CD14-positive monocyte (primary cell): Measurements from ENCODE around the gene HSPB3. TPM values are rescaled to one million over a fixed set of nuclear protein-coding genes. Genes with fewer than 3 reads are reported as not detected.

ENCODE experiments used
- DNase-seq, 3 donors: peaks; one replicate each; pipeline ENCODE4 v3.0.0-alpha.2; 2011 to 2022
- H2AFZ ChIP-seq: 2 replicates; pipeline ENCODE4 v1.6.0; 2012; ENCODE audit warnings: mild to moderate bottlenecking, low read depth, low read length, inconsistent platforms; ENCODE audit not compliant: insufficient read depth, poor library complexity, severe bottlenecking
- H3K27ac ChIP-seq, 2 donors: 1 replicate in 1 of 2; 2 replicates in 1 of 2; pipeline ENCODE4 v1.5.1; 2012 to 2013; ENCODE audit warnings: low read length in 2 of 2, control low read depth in 1 of 2, inconsistent platforms in 1 of 2, low read depth in 1 of 2, mild to moderate bottlenecking in 1 of 2
- H3K27me3 ChIP-seq, 2 donors: one replicate each; pipeline versions ENCODE4 v1.6.0 to v1.6.1; 2011 to 2013; ENCODE audit warnings: low read length in 2 of 2; ENCODE audit not compliant: control insufficient read depth in 2 of 2, insufficient read depth in 2 of 2
- H3K36me3 ChIP-seq, 2 donors: replicated peaks in 1 of 2; 1 replicate in 1 of 2; 2 replicates in 1 of 2; pipeline versions ENCODE4 v1.5.1 to v1.6.1; 2012 to 2013; ENCODE audit warnings: low read length in 2 of 2, control low read depth in 1 of 2, inconsistent platforms in 1 of 2, mild to moderate bottlenecking in 1 of 2; ENCODE audit not compliant: insufficient read depth in 2 of 2, control insufficient read depth in 1 of 2
- H3K4me1 ChIP-seq, 2 donors: 1 replicate in 1 of 2; 2 replicates in 1 of 2; pipeline versions ENCODE4 v1.5.1 to v1.6.1; 2012 to 2013; ENCODE audit warnings: low read length in 2 of 2, control low read depth in 1 of 2, inconsistent platforms in 1 of 2, mild to moderate bottlenecking in 1 of 2, moderate library complexity in 1 of 2; ENCODE audit not compliant: insufficient read depth in 2 of 2, control insufficient read depth in 1 of 2
- H3K4me2 ChIP-seq: replicated peaks from 2 replicates; pipeline ENCODE3; 2012; ENCODE audit warnings: low read length, moderate library complexity, mild to moderate bottlenecking; ENCODE audit not compliant: poor library complexity, severe bottlenecking; ENCODE audit errors: extremely low read depth
- H3K4me3 ChIP-seq, 3 experiments: fragments of 200-600 bp in 1 of 3; sonication (generic) in 1 of 3; replicated peaks in 1 of 3; 1 replicate in 2 of 3; 2 replicates in 1 of 3; pipeline ENCODE4 v1.5.1; 2011 to 2013; ENCODE audit warnings: low read length in 3 of 3, mild to moderate bottlenecking in 3 of 3, control low read depth in 2 of 3, low read depth in 2 of 3, inconsistent platforms in 1 of 3, moderate library complexity in 1 of 3
- H3K79me2 ChIP-seq: 2 replicates; pipeline ENCODE4 v1.6.0; 2012; ENCODE audit warnings: mild to moderate bottlenecking, control low read depth, inconsistent platforms, low read length, moderate library complexity; ENCODE audit not compliant: insufficient read depth
- H3K9ac ChIP-seq: 2 replicates; pipeline ENCODE4 v1.6.0; 2017; ENCODE audit warnings: low read length, mild to moderate bottlenecking; ENCODE audit not compliant: insufficient read depth, poor library complexity, severe bottlenecking
- H3K9me3 ChIP-seq, 2 donors: replicated peaks in 1 of 2; 1 replicate in 1 of 2; 2 replicates in 1 of 2; pipeline versions ENCODE4 v1.5.1 to v1.6.1; 2012 to 2013; ENCODE audit warnings: low read length in 2 of 2, control low read depth in 1 of 2; ENCODE audit not compliant: control insufficient read depth in 1 of 2, insufficient read depth in 1 of 2
- H4K20me1 ChIP-seq: 2 replicates; pipeline ENCODE4 v1.6.0; 2012; ENCODE audit warnings: mild to moderate bottlenecking, low read length, control low read depth, moderate library complexity; ENCODE audit not compliant: insufficient read depth
- H3K27ac Mint-ChIP-seq, 7 donors: one replicate each; pipeline ENCODE4 v1.8.0; 2020; ENCODE audit warnings: mild to moderate bottlenecking in 7 of 7, mixed read lengths in 7 of 7, moderate library complexity in 6 of 7, inconsistent platforms in 2 of 7
- H3K27me3 Mint-ChIP-seq, 3 donors: one replicate each; pipeline ENCODE4 v1.8.0; 2021 to 2022; ENCODE audit warnings: low read depth in 3 of 3, mild to moderate bottlenecking in 3 of 3, mixed read lengths in 3 of 3, moderate library complexity in 3 of 3, inconsistent platforms in 1 of 3
- H3K36me3 Mint-ChIP-seq, 2 donors: one replicate each; pipeline ENCODE4 v1.8.0; 2020; ENCODE audit warnings: mixed read lengths in 2 of 2, inconsistent platforms in 1 of 2, mild to moderate bottlenecking in 1 of 2
- H3K4me1 Mint-ChIP-seq: one replicate; pipeline ENCODE4 v1.8.0; 2020; ENCODE audit warnings: mild to moderate bottlenecking, mixed read lengths
- H3K4me3 Mint-ChIP-seq, 2 donors: one replicate each; pipeline ENCODE4 v1.8.0; 2020; ENCODE audit warnings: mild to moderate bottlenecking in 2 of 2, mixed read lengths in 2 of 2, moderate library complexity in 1 of 2
- H3K9me3 Mint-ChIP-seq, 7 donors: one replicate each; pipeline ENCODE4 v1.8.0; 2020 to 2022; ENCODE audit warnings: mixed read lengths in 7 of 7, mild to moderate bottlenecking in 6 of 7, moderate library complexity in 6 of 7, inconsistent platforms in 2 of 7
- CTCF ChIP-seq: fragments of 200-600 bp; IDR thresholded peaks from one replicate; pipeline ENCODE4 v1.8.0; 2022; ENCODE audit warnings: antibody characterized with exemption, mild to moderate bottlenecking
- WGBS: methylation state at CpG from one replicate; pipeline ENCODE4 v1.1.5; 2013; ENCODE audit warnings: missing lambda C conversion rate; ENCODE audit not compliant: insufficient coverage; 5-methylcytosine and 5-hydroxymethylcytosine counted together
- intact Hi-C, 2 donors: fragments of 100-400 bp; cut with micrococcal nuclease; formaldehyde crosslinking; loops; one replicate each; pipeline versions ENCODE4 v1.15.0 to v1.15.1; 2023
- polyA plus RNA-seq, 3 donors: library from polyadenylated mRNA; depleted of rRNA in 1 of 3; unstranded in 2 of 3; stranded (reverse) in 1 of 3; fragments of 300-500 nt in 2 of 3; fragments of >200 nt in 1 of 3; fragmentation: Illumina TruSeq in 2 of 3; gene quantifications; 1 replicate in 2 of 3; 2 replicates in 1 of 3; pipeline ENCODE4 v1.2.3, GENCODE V29; 2012 to 2021

The HSPB3 gene
- polyA plus RNA-seq, 3 donors, result not detected

GRCh38 chr5:54457094-54457862 is 1.8 kb downstream of the HSPB3 start:
- Mint-ChIP-seq H3K27me3 (peaks cover 2 to 6% (median 4%) of the 10 kb centered on the region in 3 donors), H3K4me3 (no peak overlapping the region), H3K36me3 (no peaks in the 10 kb centered on the region), H3K4me1 (no peaks in the 10 kb centered on the region), H3K27ac (no peak overlapping the region), H3K9me3 (peaks cover 6 to 21% (median 14%) of the 10 kb centered on the region in 7 donors)
- Histone ChIP-seq H3K9me3 (peaks cover 0 to 3% of the 10 kb centered on the region in 2 donors), H3K27me3 (peaks cover 0 to 3% of the 10 kb centered on the region in 2 donors), H3K4me3 (no peak overlapping the region), H3K79me2 (no peaks in the 10 kb centered on the region), H3K27ac (no peak overlapping the region), H3K4me2 (no peak overlapping the region), H3K9ac (no peak overlapping the region), H3K4me1 (no peaks in the 10 kb centered on the region), H4K20me1 (no peaks in the 10 kb centered on the region), H2AFZ (no peak overlapping the region), H3K36me3 (no peaks in the 10 kb centered on the region)
- WGBS, result 70% methylated on average over 3 of the region's 5 CpGs
- intact Hi-C loops, result no loop called here
- DNase-seq, result no peak
- no peak for TF ChIP-seq CTCF

GRCh38 chr5:54458221-54458620 is 2.7 kb downstream of the HSPB3 start:
- no peak overlapping the region for H3K27ac Mint-ChIP-seq
- Histone ChIP-seq H3K4me1 (no peaks in the 10 kb centered on the region), H3K79me2 (no peaks in the 10 kb centered on the region), H4K20me1 (no peaks in the 10 kb centered on the region), H2AFZ (no peak overlapping the region), H3K9ac (no peak overlapping the region), H3K27ac (no peak overlapping the region), H3K4me3 (no peak overlapping the region), H3K4me2 (no peak overlapping the region), H3K9me3 (peaks cover 0 to 5% of the 10 kb centered on the region in 2 donors), H3K27me3 (peaks cover 0 to 3% of the 10 kb centered on the region in 2 donors), H3K36me3 (no peaks in the 10 kb centered on the region)
- no peak overlapping the region for H3K4me3 Mint-ChIP-seq
- peaks cover 9 to 21% (median 14%) of the 10 kb centered on the region in 7 donors for H3K9me3 Mint-ChIP-seq
- DNase-seq, result no peak
- WGBS, result no CpG with 5 or more reads among the region's 2 CpGs
- no peaks in the 10 kb centered on the region for H3K36me3 Mint-ChIP-seq
- no peaks in the 10 kb centered on the region for H3K4me1 Mint-ChIP-seq
- no peak for TF ChIP-seq CTCF
- intact Hi-C loops, result no loop called here
- peaks cover 2 to 6% (median 4%) of the 10 kb centered on the region in 3 donors for H3K27me3 Mint-ChIP-seq
